Measurements from ENCODE around the gene CCDC146. TPM values are rescaled to one million over a fixed set of nuclear protein-coding genes. Genes with fewer than 3 reads are reported as not detected.

CCDC146 gene
- total RNA-seq, 1 experiment from 2014 or later, result 1.4 TPM

DNA sequence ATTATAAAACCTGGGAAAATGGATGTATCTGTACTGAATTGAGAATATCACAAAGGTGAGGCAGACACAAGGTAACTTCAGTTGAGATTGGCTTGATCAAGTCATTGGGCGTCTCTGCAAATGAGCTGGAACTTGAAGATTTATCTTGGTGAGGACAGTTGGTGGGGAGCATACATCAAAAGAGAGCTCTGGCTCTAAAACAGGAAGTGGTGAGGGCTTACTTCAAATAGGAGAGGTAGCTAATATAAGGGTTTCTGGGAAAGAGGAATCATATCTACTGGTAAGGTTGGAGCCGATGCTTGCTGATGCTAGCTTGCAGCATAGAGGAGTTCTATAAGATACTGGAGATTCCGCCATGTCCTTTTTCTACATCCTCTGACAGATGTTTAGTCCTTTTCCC lies 117.1 kb downstream of the CCDC146 start:
- no peak overlapping the region for H3K4me3 ChIP-seq (ENCODE audit: low read depth, low read length)
- H3K9me3 ChIP-seq, result no peaks in the 10 kb centered on the region
- CTCF ChIA-PET, result no interaction called here
- 0 out of 2 replicates have a peak, but pooled peaks cover 9% of the 10 kb centered on the region for H3K4me1 ChIP-seq
- POLR2A ChIA-PET, result no interaction called here
- Mint-ChIP-seq H3K27ac (ENCODE audit: unreplicated experiment) (no peak overlapping the region), H3K4me1 (ENCODE audit: low read depth, unreplicated experiment) (peaks cover 11% of the 10 kb centered on the region), H3K4me3 (ENCODE audit: unreplicated experiment) (no peak overlapping the region), H3K27me3 (ENCODE audit: insufficient read depth, unreplicated experiment) (no peaks in the 10 kb centered on the region), H3K9me3 (ENCODE audit: unreplicated experiment) (no peaks in the 10 kb centered on the region), H3K36me3 (ENCODE audit: insufficient read depth, unreplicated experiment) (no peaks in the 10 kb centered on the region)
- intact Hi-C loops (cut with micrococcal nuclease; ENCODE audit: unreplicated experiment), result no loop called here
- no peak for DNase-seq
- TF ChIP-seq CTCF (IDR thresholded peaks at IDR 0.05; ENCODE audit: insufficient read depth in 1 of 2, low read depth in 1 of 2, low read length in 1 of 2, severe bottlenecking in 1 of 2, unreplicated experiment in 1 of 2), result no peak
- no peaks in the 10 kb centered on the region for H3K36me3 ChIP-seq (ENCODE audit: control insufficient read depth, insufficient read depth, low read length)
- no peaks in the 10 kb centered on the region for H3K27me3 ChIP-seq (replicated peaks; ENCODE audit: control insufficient read depth, insufficient read depth, low read length)
- no TSS peak for BruUV-seq (replicated peaks)

DNA sequence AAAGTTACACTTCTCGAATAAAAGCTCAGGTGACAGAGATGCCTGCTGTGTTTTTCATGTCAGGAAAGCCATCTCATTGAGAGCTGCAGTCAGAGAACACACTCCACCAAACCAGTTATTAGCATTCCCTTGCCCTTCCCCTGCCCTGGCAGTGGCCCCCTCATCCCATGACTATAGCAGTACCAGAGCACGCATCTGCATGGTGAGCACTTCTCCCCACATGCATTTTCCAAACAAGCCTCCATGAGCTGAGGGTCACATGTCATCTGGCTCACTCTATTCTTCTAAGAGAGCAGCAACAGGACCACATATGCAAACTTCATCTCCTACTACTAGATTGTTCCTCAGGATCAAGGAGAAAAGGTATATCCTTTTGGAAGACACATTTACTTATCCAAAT lies 119.7 kb downstream of the CCDC146 start:
- DNase-seq, result no peak

GRCh38 chr7:77242554-77242953 lies 120.1 kb downstream of the CCDC146 start:
- ChIA-PET CTCF (no interaction called here), POLR2A (no interaction called here)
- no peaks in the 10 kb centered on the region for H3K9me3 ChIP-seq
- Mint-ChIP-seq H3K4me1 (ENCODE audit: low read depth, unreplicated experiment) (peaks cover 11% of the 10 kb centered on the region), H3K4me3 (ENCODE audit: unreplicated experiment) (no peak overlapping the region), H3K36me3 (ENCODE audit: insufficient read depth, unreplicated experiment) (no peaks in the 10 kb centered on the region), H3K27me3 (ENCODE audit: insufficient read depth, unreplicated experiment) (no peaks in the 10 kb centered on the region), H3K9me3 (ENCODE audit: unreplicated experiment) (no peaks in the 10 kb centered on the region), H3K27ac (ENCODE audit: unreplicated experiment) (no peak overlapping the region)
- intact Hi-C loops (cut with micrococcal nuclease; ENCODE audit: unreplicated experiment), result no loop called here
- peaks cover 18% of the 10 kb centered on the region; the same call in 1 of the 2 replicates for H3K4me1 ChIP-seq
- no TSS peak for BruUV-seq (replicated peaks)
- H3K4me3 ChIP-seq (ENCODE audit: low read depth, low read length), result no peak overlapping the region
- DNase-seq, result no peak
- TF ChIP-seq CTCF (IDR thresholded peaks at IDR 0.05; ENCODE audit: insufficient read depth in 1 of 2, low read depth in 1 of 2, low read length in 1 of 2, severe bottlenecking in 1 of 2, unreplicated experiment in 1 of 2), result no peak
- H3K36me3 ChIP-seq (ENCODE audit: control insufficient read depth, insufficient read depth, low read length), result no peaks in the 10 kb centered on the region
- H3K27me3 ChIP-seq (replicated peaks; ENCODE audit: control insufficient read depth, insufficient read depth, low read length), result no peaks in the 10 kb centered on the region

More for the DNA sequence above, 119.7 kb downstream of the CCDC146 start:
- H3K4me1 Mint-ChIP-seq (ENCODE audit: low read depth, unreplicated experiment), result peaks cover 11% of the 10 kb centered on the region
- H3K9me3 ChIP-seq, result no peaks in the 10 kb centered on the region
- POLR2A ChIA-PET, result no interaction called here
- no peak overlapping the region for H3K4me3 Mint-ChIP-seq (ENCODE audit: unreplicated experiment)
- H3K4me3 ChIP-seq (ENCODE audit: low read depth, low read length), result no peak overlapping the region
- intact Hi-C loops (cut with micrococcal nuclease; ENCODE audit: unreplicated experiment), result no loop called here
- no peaks in the 10 kb centered on the region for H3K9me3 Mint-ChIP-seq (ENCODE audit: unreplicated experiment)
- CTCF ChIA-PET, result no interaction called here
- H3K27ac Mint-ChIP-seq (ENCODE audit: unreplicated experiment), result no peak overlapping the region
- H3K36me3 ChIP-seq (ENCODE audit: control insufficient read depth, insufficient read depth, low read length), result no peaks in the 10 kb centered on the region
- BruUV-seq (replicated peaks), result no TSS peak
- no peak for TF ChIP-seq CTCF (IDR thresholded peaks at IDR 0.05; ENCODE audit: insufficient read depth in 1 of 2, low read depth in 1 of 2, low read length in 1 of 2, severe bottlenecking in 1 of 2, unreplicated experiment in 1 of 2)
- no peaks in the 10 kb centered on the region for H3K36me3 Mint-ChIP-seq (ENCODE audit: insufficient read depth, unreplicated experiment)
- H3K4me1 ChIP-seq, result peaks cover 15% of the 10 kb centered on the region; the same call in 1 of the 2 replicates
- H3K27me3 Mint-ChIP-seq (ENCODE audit: insufficient read depth, unreplicated experiment), result no peaks in the 10 kb centered on the region
- no peaks in the 10 kb centered on the region for H3K27me3 ChIP-seq (replicated peaks; ENCODE audit: control insufficient read depth, insufficient read depth, low read length)

Data from Caco-2 (cell line).